HS-27A (cell line): ENCODE measurements around the gene OR2T27.
"Not testable (repeated sequence)": the region's sequence is repeated elsewhere in the genome, so short reads cannot be mapped to it uniquely, and the experiment has no call there.

Source experiments
- DNase-seq: peaks from one replicate; pipeline ENCODE4 v3.0.0-alpha.2; 2012; ENCODE audit warnings: low read depth, missing footprints

Gene OR2T27

DNA sequence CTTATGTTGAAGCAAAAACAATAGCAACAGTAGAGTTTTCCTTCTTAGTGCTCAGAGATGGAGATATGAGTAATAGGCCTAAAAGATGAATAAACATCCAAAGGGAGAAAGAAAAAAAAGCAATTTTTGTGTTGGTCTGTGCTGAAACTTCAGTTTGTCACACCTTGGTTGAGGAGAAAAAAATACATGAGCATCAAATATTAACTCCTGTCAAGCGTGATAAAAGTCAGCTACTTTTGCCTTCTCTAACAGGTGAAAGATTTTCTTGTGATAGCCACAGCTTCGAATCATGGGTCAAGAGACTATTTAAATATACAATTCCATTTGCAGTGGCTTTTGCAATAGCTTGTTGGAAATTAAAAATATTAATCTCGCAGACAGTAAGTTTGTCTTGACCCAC lies 14.4 kb downstream of the OR2T27 start:
- DNase-seq: not testable (repeated sequence)

DNA sequence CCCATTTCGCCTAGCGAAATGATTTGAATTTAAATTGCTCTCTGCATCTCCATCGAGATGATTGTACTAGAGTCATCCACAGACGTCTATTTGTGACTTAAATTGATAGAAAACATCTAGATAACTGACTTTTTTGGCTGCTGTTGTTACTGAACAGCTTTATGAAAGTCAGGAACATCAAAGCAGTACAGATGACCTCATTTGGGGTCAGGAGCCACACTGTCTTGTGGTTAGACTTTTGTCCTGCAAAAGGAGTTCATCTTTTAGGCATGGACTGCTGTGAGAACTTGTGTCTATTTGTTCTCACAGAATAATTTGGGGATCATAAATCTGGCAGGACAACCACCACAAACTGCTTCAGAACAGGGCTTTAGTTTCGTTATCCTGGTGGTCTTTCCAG lies 15.7 kb downstream of the OR2T27 start:
- DNase-seq: not testable (repeated sequence)

DNA sequence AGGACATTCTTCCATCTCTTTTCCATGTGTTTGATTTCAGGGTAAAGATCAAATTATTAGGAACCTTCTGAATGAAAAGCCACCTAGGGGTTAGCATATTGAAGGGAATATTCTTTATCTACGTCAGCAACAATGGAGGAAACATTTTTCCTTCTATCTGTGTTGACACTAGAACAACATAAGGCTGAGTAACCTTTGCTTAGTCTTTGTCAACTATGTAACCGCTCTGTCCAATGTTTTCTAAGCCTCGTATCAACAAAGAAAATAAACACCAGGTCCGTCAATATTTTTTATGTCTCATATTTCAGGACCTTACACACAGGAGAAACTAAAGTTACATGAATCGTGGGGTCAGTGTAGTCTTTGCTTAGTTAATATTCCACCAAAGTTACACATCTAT lies 18.7 kb downstream of the OR2T27 start:
- DNase-seq: not testable (repeated sequence)

DNA sequence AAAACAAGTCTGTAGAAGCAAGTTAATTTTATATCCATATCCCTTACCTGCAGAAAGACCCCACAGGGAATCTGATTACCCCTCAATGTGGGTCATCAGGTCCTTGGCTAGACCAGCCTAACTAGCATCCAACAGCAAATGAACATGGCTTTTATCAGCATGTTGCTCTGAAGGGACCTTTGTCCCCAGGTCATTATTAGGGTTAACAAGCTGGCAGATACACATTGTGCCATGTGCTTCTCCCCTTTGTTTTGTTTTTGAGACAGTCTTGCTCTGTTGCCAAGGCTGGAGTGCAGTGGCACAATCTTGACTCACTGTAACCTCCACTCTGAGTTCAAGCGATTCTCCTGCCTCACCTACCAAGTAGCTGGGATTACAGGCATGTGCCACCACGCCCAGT lies 20.3 kb downstream of the OR2T27 start, which contains the start of gene OR2T11:
Gene OR2T11, minus strand, starts transcription at position 101 of the 400 bp plus-strand sequence. CDS start 7,963 bp downstream, outside the sequence.
- not testable (repeated sequence) for DNase-seq

DNA sequence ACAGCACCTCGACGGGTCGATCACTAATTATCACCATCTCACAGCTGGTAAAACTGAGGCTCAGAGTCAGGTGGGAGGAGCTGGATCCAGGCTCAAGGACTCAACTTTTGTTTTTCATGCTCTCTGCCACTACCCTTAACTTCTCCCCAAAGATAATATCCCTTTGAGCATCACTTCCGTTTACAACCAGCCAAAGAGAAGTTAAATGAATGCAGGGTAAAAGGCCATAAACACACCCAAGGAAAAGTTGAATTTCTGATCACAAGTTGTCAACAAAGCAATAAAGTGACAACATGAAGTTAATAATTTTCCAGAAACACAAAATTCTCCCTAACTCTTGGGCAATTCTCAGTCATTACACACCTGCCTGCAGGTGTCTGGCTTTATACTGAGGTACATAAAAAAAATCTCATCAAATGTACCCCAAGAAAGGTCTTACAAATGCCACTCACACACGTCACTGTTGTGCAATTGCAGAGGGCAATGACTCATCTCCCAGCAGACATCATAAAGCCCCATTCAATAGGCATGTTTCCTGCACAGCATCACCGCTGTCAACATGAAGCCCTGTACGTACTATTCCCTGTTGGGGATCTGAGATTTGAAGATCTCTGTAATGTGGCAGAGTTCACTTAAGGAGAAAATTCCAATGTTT lies 23.8 kb downstream of the OR2T27 start:
- DNase-seq: no peak

DNA sequence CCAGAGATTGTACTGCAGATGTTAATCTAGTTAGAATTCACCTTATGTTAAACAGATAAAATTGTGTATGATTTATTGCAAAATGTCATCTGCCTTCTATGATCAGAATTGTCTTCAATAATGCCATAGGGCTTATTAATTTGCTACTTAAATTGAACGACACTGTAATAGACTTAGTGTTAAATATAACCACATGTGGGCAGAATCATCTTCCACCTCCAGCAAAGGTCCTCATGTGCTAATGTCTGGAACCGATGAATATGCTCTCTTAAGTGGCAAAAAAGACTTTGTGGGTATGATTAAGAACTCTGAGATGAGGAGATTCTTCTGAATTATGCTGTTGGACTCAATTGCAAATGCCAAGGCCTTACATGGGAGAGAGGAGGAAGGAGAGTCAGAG lies 24.8 kb downstream of the OR2T27 start:
- no peak for DNase-seq

DNA sequence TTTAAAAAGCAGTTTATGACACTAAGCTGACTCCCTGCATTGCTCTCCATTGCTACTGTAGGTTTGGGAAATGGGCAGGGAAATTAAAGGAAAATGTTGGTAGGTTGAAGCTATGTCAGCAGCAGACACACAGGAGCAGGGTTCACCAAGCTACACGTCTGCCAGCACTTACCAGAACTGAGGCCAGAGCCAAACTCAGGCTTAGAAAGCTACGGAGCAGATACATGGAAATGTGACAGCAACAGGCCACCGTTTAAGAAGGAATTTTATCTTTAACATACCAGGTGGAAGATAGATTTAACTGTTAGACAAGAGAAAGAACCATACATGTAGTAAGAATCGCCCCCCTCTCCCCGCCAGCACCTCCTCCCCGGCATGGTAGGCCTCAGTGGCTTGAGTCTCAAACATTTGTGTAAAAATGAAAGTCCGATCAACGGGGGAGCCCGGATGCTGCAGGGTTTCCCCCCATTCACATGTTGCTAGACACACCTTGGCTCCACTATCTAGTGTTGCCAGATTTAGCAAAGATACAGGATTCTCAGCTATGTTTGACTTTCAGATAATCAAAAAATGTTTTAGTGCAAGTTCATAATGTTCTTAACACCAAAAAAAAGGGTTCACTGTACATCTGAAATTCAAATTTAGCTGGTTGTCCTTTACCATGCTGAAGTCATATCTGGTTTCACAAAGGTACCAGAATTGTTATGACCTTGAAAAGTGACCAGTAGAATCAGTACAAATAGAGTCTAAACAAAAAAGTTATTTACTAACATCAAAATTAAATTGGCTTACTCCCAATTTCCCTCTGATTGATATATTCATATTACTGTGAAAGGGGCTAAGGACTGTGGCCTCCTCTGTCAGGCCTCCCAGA lies 27.1 kb downstream of the OR2T27 start:
- DNase-seq: no peak

DNA sequence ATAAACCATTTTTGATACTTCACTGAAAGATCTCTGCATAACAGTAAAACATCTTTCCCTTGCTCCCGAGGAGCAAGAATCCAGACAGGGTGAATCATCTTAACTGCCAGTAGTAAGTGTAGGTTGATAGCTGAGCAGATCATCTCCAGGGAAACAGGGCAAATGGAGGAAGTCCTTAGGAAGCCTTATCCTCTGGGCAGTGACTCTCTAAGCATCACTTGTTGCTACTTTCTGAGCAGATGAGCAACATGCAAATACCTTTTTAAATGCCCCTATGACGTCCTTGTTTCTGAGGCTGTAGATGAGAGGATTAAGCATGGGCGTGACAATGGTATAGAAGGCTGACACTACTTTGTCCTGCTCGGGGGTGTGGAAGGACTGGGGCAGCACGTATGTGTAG lies 29.4 kb downstream of the OR2T27 start:
- DNase-seq: no peak

DNA sequence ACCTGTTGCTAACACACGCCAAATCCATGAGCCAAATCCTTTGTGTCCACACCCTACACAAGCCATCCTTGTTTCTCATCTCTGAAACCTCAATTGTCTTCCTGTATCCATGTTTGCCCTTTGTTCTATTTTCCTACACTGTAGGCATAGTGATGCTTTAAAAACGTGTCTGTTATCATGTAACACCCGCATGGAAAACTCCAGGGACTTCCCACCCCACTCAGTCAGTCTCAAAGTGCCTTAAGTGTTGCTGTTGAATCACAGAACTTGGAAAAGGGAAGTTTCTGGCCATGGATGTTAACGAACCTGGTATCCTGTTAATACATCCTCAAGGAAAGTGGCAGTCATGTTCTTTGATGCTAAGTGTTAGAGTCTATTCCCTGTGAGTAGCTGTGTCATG lies 30.2 kb downstream of the OR2T27 start:
- DNase-seq: no peak

DNA sequence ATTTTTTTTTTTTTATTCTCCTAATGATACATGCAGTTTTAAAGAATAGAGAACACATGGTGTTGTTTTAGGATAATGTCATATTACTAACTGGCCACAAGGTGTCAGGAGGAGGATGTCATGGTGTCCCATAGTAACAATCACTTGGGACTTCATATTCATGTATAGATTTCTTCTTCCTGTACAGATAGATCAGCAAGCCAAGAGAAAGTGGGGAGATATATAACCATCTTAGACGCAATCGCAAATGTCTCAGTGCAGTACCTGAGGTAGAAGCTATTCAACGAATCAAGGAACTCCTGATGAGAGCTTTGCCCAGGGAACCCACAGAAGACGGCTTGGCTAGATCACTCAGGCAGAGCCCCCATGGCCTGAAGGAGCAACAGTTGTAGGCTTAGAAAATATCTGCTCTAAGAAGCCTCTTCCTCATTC lies 32.7 kb downstream of the OR2T27 start:
- no peak for DNase-seq

DNA sequence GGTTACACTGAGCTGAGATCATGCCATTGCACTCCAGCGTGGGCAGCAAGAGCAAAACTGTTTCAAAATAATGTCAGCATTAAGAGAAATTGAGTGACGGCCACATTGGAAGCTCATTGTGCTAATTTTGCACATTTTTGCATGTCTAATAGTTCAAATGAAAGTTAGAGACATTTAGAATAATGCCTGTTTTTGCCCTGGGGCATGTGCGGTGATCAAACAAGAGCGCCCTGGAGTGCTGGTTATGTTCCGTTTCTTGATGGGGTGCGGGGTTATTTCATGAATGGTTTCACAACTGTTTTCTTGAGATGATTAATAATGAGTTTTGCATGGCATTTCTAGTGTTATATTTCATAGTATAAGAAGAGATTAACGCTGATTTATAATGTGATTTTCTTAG lies 33.6 kb downstream of the OR2T27 start:
- no peak for DNase-seq

DNA sequence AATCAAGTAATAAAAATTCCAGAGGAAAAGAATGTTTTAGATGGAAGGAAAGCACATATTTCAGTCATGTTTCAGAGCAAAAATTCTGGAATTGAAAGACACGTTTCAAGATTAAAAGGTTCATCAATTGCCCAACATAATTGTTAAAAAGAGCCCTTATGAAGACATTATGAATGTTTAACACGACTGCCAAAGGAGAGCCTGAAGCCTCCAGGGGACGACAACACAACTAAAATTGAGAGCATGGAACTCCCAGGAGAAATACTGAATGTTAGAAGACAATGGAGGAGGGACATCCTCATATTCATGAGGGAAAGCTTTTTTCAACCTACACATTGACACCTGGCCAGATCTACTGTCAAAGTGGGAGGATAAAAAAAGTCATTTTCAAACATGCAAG lies 36.5 kb downstream of the OR2T27 start:
- no peak for DNase-seq

DNA sequence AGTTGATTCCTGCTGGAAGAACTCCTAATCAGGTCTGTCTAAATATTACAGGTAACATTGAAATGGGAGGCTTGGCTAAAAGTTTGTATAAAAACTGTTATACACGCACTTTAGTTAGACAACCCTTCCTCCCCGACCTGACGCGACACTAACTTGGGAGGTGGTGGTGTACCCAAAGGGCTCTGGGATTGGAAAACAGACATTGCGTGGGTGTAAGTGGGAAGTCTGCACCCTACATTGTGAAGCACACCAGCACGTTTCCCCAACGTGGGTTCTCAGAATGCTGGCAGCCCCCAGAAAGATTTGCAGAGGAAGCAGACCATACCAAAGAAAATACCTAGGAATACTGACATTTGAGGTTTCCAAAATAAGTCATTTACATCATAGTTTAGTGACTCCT lies 37.2 kb downstream of the OR2T27 start:
- no peak for DNase-seq

DNA sequence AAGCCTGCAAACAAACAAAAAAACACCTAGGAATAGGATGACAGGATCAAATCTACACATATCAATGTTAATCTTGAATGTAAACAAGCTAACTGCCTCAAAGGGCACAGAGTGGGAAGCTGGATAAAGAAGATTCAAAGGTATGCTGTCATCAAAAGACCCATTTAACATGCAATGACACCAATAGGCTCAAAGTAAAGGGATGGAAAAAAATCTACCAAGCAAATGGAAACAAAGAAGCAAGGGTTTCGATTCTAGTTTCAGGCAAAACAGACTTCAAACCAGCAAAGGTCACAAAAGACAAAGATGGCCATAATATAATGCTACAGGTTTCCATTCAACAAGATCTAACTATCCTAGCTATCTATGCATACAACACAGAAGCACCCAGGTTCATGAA lies 41.6 kb downstream of the OR2T27 start:
- DNase-seq: no peak

DNA sequence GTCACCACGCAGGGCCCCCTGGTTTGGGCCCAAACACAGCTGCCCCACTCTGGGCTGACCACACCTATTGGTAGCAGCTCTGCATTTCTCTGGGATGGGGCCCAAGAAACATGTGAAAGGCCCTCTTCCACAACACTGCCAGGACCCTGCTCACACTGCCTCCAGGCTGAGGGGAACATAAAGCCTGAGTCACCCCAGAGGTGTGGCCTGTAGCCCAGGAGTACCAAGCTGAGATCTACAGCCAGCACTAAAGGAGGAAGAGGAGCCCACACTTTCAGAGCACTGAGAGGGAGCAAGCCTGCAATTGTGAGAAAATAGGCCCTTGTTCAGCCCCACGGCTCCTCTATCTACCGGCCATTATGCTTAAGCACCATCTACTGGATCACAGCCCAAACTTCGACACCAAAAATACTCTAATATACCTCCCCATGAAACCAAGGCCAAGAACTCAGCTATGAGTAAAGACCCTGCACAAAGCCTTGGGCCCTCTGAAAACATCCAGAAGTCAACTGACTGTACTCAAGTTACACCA lies 43.4 kb downstream of the OR2T27 start:
- DNase-seq: no peak

DNA sequence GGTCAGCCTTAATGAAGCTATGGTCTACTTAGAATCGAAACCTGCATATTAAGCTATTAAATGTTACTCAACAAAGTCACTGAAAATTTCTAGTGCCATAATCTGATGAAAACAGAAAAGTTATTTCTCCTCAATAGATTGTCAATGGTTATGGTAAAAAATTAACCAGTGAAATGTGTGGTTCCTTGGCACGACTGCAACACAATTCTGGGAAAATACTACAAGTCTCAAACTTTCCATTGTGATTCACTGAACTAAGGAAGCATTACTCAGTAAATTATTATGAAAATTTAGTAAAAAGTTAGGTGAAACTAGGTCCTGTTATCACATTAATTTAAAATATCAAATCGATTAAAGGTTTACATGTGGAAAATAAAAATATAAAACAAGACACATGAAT lies 45.0 kb downstream of the OR2T27 start:
- no peak for DNase-seq
